Activated CD4-positive, alpha-beta T cell treated with anti-CD3 and anti-CD28 coated beads for 24 hours (primary cell): Measurements from ENCODE around the gene EHBP1L1.
"Not testable (repeated sequence)": the region's sequence is repeated elsewhere in the genome, so short reads cannot be mapped to it uniquely, and the experiment has no call there.

Experiments
- DNase-seq, 2 donors: peaks; one replicate each; pipeline ENCODE4 v3.0.0-alpha.2; 2020; ENCODE audit warnings: low read depth in 2 of 2

EHBP1L1 gene

GRCh38 chr11:65560555-65561418 lies 15.1 kb upstream of the EHBP1L1 start:
- DNase-seq = no peak

GRCh38 chr11:65562020-65562419 lies 13.8 kb upstream of the EHBP1L1 start:
- DNase-seq = no peak

GRCh38 chr11:65562788-65563187 lies 13.1 kb upstream of the EHBP1L1 start:
- DNase-seq = no peak

GRCh38 chr11:65563601-65564000 lies 12.3 kb upstream of the EHBP1L1 start:
- DNase-seq = no peak

GRCh38 chr11:65564879-65565559 lies 10.8 kb upstream of the EHBP1L1 start:
- not testable (repeated sequence) for DNase-seq

- DNase-seq = no peak
These were observed 10.0 kb upstream of the EHBP1L1 start for GRCh38 chr11:65565624-65566453.

GRCh38 chr11:65569164-65569972 lies 6.5 kb upstream of the EHBP1L1 start:
- DNase-seq = no peak

GRCh38 chr11:65569973-65570918 lies 5.6 kb upstream of the EHBP1L1 start, which contains the start of gene ZNRD2:
Gene ZNRD2 (plus strand): TSS chr11:65570477. CDS start chr11:65570492, 15 bp downstream.
- peak; percentile 96 to 97 for DNase-seq

GRCh38 chr11:65571420-65571819 lies 4.4 kb upstream of the EHBP1L1 start:
- no peak for DNase-seq

GRCh38 chr11:65571940-65572339 lies 3.9 kb upstream of the EHBP1L1 start:
- DNase-seq = no peak

GRCh38 chr11:65572356-65573051 lies 3.3 kb upstream of the EHBP1L1 start, which contains the start of gene FAM89B:
Gene FAM89B (plus strand): TSS chr11:65572538. CDS start chr11:65572670, 132 bp downstream.
- peak; percentile 76 to 85 for DNase-seq

GRCh38 chr11:65573391-65574079 lies 2.3 kb upstream of the EHBP1L1 start:
- DNase-seq = no peak

- peak; percentile 72 to 88 for DNase-seq
These were observed 1.6 kb upstream of the EHBP1L1 start for GRCh38 chr11:65574109-65574810.

- no peak for DNase-seq
These were observed 864 bp upstream of the EHBP1L1 start for GRCh38 chr11:65574811-65575567.

GRCh38 chr11:65576232-65576866 lies 496 bp downstream of the EHBP1L1 start:
- no peak for DNase-seq

- no peak for DNase-seq
These were observed 1.3 kb downstream of the EHBP1L1 start for GRCh38 chr11:65576867-65577755.
